Dermis microvascular lymphatic vessel endothelial cell (primary cell): ENCODE measurements around the gene BCAS4. TPM values are rescaled to one million over a fixed set of nuclear protein-coding genes. Genes with fewer than 3 reads are reported as not detected.
A peak's percentile ranks its signal among the peaks of the same experiment; 100 is the strongest.
"Not testable (repeated sequence)": the region's sequence is repeated elsewhere in the genome, so short reads cannot be mapped to it uniquely, and the experiment has no call there.

Source experiments
- DNase-seq, 2 donors: peaks; one replicate each; pipeline versions ENCODE4 v3.0.0 to v3.0.0-alpha.2; 2010; ENCODE audit warnings: low read depth in 2 of 2
- total RNA-seq: library from RNA; depleted of rRNA; stranded (reverse); fragments of >200 nt; gene quantifications from 2 replicates; pipeline ENCODE4 v1.2.1, GENCODE V29; 2014

The BCAS4 gene
- total RNA-seq, 1 donor from 2014 or later, result 1.5 TPM

- no peak for DNase-seq
Measured at GRCh38 chr20:50799176-50799889, 4.5 kb downstream of the BCAS4 start.

DNA sequence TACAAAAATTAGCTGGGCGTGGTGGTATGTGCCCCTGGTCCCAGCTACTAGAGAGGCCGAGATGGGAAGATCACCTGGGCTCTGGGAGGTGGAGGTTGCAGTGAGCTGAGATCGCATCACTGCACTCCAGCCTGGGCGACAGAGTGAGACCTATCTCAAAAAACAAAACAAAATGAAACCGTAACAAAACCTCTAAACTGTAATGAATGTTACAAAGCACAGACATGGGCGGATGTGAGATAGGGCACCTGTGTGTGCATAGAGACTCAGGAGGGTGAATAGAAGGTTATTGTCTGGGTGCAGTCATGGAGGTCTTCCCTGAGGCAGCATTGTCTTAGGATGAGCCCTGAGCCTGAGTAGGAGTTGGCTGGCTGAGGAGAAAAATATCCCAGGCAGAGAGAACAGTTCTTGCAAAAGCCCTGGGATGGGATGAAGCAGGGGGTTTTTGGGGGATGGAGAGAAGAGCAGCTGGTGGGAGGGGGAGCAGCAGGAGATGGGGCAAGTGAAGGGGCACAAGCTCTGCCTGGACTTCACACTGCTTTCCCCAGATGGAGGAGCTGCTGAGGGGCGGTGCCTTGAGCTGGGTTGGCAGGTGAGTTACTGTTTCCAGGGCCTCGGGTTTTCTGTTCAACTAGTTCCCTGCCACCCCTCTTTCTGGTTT is 5.2 kb downstream of the BCAS4 start:
- no peak for DNase-seq

- not testable (repeated sequence) for DNase-seq
Measured at GRCh38 chr20:50800986-50801746, 6.3 kb downstream of the BCAS4 start.

- DNase-seq, result no peak
Measured at GRCh38 chr20:50801747-50802125, 6.9 kb downstream of the BCAS4 start.

- DNase-seq, result no peak
Measured at GRCh38 chr20:50802289-50802688, 7.4 kb downstream of the BCAS4 start.

- DNase-seq, result no peak
Measured at GRCh38 chr20:50804437-50805348, 9.8 kb downstream of the BCAS4 start.

GRCh38 chr20:50805349-50805684 is 10.5 kb downstream of the BCAS4 start:
- no peak for DNase-seq

GRCh38 chr20:50806126-50806768 is 11.4 kb downstream of the BCAS4 start:
- DNase-seq, result no peak

- DNase-seq, result no peak
Measured at GRCh38 chr20:50810063-50810462, 15.2 kb downstream of the BCAS4 start.

GRCh38 chr20:50810842-50811241 is 16.0 kb downstream of the BCAS4 start:
- DNase-seq, result no peak

DNA sequence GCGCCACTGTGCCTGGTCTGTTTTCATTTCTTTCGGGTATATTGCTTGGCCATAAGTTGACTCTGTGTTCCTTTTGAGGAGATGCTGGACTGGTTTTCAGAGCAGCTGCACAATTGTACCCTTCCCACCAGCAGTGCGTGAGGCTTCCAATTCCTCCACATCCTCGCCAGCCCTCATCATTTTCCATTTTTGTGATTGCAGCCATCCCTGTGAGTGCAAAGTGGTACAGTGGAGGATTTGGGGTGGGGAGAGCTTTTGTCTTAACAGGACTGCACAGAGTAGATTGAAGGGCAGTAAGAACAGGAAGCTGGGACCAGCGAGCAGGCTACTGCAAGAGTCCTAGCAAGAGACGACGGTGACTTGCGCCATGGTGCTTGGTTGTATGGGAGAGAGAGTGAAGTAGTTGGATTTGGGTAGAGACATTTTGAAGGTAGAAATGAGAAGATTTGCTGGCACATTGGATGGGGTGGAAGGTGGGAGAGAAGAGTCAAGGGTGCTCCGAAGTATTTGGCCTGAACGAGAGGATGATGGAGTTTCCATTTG is 18.3 kb downstream of the BCAS4 start:
- no peak for DNase-seq

- DNase-seq, result no peak
Measured at GRCh38 chr20:50813801-50814200, 18.9 kb downstream of the BCAS4 start.

DNA sequence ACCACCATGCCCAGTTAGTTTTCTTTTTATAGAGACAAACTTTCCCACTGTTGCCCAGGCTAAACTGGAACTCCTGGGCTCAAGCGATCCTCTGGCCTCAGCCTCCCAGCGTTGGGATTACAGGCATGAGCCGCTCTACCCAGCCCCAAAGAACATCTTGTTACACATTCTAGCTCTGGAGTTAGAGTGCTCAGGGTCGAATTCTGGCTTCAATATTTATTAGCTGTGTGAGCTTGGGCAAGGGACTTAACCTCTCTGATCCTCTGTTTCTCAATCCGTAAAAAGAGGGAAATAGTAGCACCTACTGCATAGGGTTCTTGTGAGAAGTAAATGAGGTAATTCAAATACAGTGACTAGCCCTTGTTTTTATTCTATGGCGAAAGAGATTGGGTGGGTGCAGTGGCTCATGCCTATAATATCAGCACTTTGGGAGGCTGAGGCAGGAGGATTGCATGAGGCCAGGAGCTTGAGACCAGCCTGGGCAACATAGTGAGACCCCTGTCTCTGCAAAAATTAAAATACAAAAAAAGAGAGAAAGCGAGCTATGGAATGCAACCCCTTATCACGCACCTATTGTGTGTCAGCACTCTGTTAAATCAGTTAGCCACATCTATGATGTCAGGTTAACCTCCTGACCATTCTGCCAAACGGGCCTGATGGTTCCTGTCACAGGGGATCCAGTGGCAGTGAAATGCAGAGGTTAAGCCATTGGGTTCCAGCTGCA is 19.7 kb downstream of the BCAS4 start:
- no peak for DNase-seq

DNA sequence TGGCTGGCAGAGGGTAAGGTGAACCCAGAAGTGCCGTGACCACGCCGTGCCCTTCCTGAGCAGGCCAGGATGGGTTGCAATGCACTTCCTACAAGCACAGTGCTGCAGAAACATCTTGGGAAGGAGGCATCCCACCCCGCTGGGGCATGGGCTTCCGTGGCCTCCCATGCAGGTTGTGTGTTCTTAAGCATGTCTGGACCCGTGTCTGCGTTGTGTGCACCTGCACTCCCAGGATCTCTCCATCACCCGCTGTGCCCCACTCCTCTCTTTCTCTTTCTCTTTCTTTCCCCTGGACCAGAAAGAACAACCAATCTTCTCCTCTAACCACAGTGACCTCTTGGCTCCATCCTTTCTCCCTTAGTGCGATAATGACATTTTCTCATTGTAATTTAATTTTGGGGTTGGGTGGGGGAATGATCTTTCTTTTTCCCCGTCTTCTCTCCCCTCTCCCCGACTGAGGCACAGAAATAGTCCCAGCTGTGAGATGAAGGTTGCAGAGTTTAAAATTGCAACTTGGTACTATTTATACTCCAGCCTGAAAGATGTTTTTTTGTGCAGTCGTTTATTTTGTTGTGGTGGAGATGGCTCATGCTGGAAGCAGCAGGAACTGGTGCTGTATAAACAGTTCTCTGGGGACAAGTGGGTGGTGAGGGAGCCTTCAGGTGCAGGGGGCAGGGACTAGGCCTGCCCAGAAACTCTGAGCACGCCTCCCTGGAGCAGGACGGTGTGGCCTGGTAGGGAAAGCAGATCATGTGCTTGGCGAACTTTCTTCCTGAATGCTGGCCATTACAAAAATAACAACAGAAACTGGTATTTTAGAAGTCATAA is 20.5 kb downstream of the BCAS4 start:
- no peak for DNase-seq

- DNase-seq, result peak in 1 of 2 donors; percentile 10
Measured at GRCh38 chr20:50817776-50818172, 22.9 kb downstream of the BCAS4 start.

- DNase-seq, result no peak
Measured at GRCh38 chr20:50819349-50819748, 24.5 kb downstream of the BCAS4 start.

GRCh38 chr20:50820515-50821256 is 25.8 kb downstream of the BCAS4 start:
- DNase-seq, result no peak

GRCh38 chr20:50821257-50821921 is 26.5 kb downstream of the BCAS4 start:
- DNase-seq, result no peak
